ENCODE measurements around the gene CFAP92. TPM values are rescaled to one million over a fixed set of nuclear protein-coding genes. Genes with fewer than 3 reads are reported as not detected.
"Not testable (repeated sequence)": the region's sequence is repeated elsewhere in the genome, so short reads cannot be mapped to it uniquely, and the experiment has no call there.

CFAP92 gene
- total RNA-seq, 1 donor from 2014 or later: 1.2 TPM

- ATAC-seq (peak; percentile 99), DNase-seq (ENCODE audit: low spot score) (peak; percentile 98)
- intact Hi-C loops (cut with DNase I): no loop called here
Measured at GRCh38 chr3:128879125-128879969, 114.5 kb downstream of the CFAP92 start, which contains the start of gene ACAD9. Gene ACAD9 (plus strand): TSS chr3:128879620. CDS start chr3:128879692, 72 bp downstream.

GRCh38 chr3:128878556-128879124 is 115.2 kb downstream of the CFAP92 start:
- intact Hi-C loops (cut with DNase I): no loop called here
- ATAC-seq (peak; percentile 58), DNase-seq (ENCODE audit: low spot score) (no peak)

- no peak for DNase-seq (ENCODE audit: low spot score)
- intact Hi-C loops (cut with DNase I): no loop called here
- ATAC-seq: no peak
Measured at GRCh38 chr3:128878011-128878457, 115.8 kb downstream of the CFAP92 start.

- no peak for DNase-seq (ENCODE audit: low spot score)
- ATAC-seq: no peak
- intact Hi-C loops (cut with DNase I): no loop called here
Measured at GRCh38 chr3:128875556-128876120, 118.2 kb downstream of the CFAP92 start.

- intact Hi-C loops (cut with DNase I): no loop called here
- DNase-seq (ENCODE audit: low spot score) (no peak), ATAC-seq (no peak)
Measured at GRCh38 chr3:128874481-128875180, 119.2 kb downstream of the CFAP92 start.

- DNase-seq (ENCODE audit: low spot score) (no peak), ATAC-seq (no peak)
- intact Hi-C loops (cut with DNase I): no loop called here
Measured at GRCh38 chr3:128873244-128874022, 120.4 kb downstream of the CFAP92 start.

- DNase-seq (ENCODE audit: low spot score): no peak
- no peak for ATAC-seq
- intact Hi-C loops (cut with DNase I): no loop called here
Measured at GRCh38 chr3:128872744-128873143, 121.1 kb downstream of the CFAP92 start.

GRCh38 chr3:128872282-128872681 is 121.6 kb downstream of the CFAP92 start:
- no peak for DNase-seq (ENCODE audit: low spot score)
- ATAC-seq: no peak
- intact Hi-C loops (cut with DNase I): no loop called here

GRCh38 chr3:128870347-128870746 is 123.5 kb downstream of the CFAP92 start:
- ATAC-seq: no peak
- intact Hi-C loops (cut with DNase I): no loop called here

GRCh38 chr3:128867200-128868125 is 126.4 kb downstream of the CFAP92 start:
- ATAC-seq: no peak
- intact Hi-C loops (cut with DNase I): no loop called here
- DNase-seq (ENCODE audit: low spot score): no peak

More at GRCh38 chr3:128870347-128870746, 123.5 kb downstream of the CFAP92 start:
- no peak for DNase-seq (ENCODE audit: low spot score)

- intact Hi-C loops (cut with DNase I): not testable (repeated sequence)
- ATAC-seq (peak; percentile 86), DNase-seq (ENCODE audit: low spot score) (peak; percentile 68)
Measured at GRCh38 chr3:128864849-128865804, 128.7 kb downstream of the CFAP92 start.

- DNase-seq (ENCODE audit: low spot score): no peak
- ATAC-seq: peak; percentile 36
Measured at GRCh38 chr3:128864351-128864811, 129.5 kb downstream of the CFAP92 start.

GRCh38 chr3:128863560-128863959 is 130.3 kb downstream of the CFAP92 start:
- DNase-seq (ENCODE audit: low spot score) (no peak), ATAC-seq (no peak)
- intact Hi-C loops (cut with DNase I): no loop called here

More at GRCh38 chr3:128864351-128864811, 129.5 kb downstream of the CFAP92 start:
- intact Hi-C loops (cut with DNase I): no loop called here

- ATAC-seq (no peak), DNase-seq (ENCODE audit: low spot score) (no peak)
- intact Hi-C loops (cut with DNase I): no loop called here
Measured at GRCh38 chr3:128861491-128861890, 132.4 kb downstream of the CFAP92 start.
